CMK (cell line): ENCODE measurements around the gene PDZD2.
"Not testable (repeated sequence)": the region's sequence is repeated elsewhere in the genome, so short reads cannot be mapped to it uniquely, and the experiment has no call there.

ENCODE experiments used
- DNase-seq: peaks from one replicate; pipeline ENCODE4 v3.0.0-alpha.2; 2010; ENCODE audit warnings: low read depth

The PDZD2 gene

GRCh38 chr5:31733371-31733770, 94.4 kb downstream of the PDZD2 start:
- no peak for DNase-seq

DNA sequence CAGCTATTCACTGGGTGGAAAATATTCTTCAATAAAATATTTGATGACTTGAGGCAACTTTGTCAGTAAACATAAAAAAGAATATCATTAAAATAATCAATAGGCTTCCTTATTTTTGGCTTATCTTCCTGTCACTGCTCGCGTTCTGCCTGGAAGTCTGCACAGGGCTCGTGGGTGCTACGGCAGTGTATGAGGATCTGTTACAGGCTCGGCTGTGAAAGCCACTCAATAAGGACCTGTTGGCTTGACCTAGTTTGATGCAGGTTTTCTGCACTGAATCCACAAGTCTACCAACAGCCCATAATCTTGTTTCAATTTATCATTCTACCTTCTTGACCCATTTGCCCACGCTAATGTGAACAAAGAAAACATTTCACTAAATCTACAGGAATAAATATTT, 97.2 kb downstream of the PDZD2 start:
- DNase-seq, result no peak

GRCh38 chr5:31738199-31738598, 99.3 kb downstream of the PDZD2 start:
- DNase-seq, result no peak

DNA sequence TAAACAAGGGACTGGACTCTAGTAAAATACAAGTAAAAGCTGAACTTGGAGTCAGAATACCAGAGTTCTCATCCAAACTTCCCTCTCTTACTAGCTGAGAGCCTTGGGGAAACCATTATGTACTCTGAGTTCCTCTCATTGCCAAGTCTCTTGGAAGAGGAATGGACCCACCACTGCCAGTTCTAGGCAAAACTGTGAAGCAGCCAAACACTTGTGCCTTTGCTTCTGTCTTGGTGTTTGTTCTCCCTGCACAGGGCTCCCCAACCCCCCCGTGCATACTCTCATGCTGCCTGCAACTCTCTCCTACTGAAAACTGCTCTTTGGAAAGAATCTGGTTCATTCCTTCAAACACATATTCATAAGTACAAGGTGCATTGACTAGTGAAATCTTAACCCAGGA, 102.6 kb downstream of the PDZD2 start:
- DNase-seq, result no peak

- DNase-seq, result no peak
Observed at GRCh38 chr5:31743678-31744077, 104.7 kb downstream of the PDZD2 start.

GRCh38 chr5:31748458-31749172, 109.7 kb downstream of the PDZD2 start:
- DNase-seq, result no peak

DNA sequence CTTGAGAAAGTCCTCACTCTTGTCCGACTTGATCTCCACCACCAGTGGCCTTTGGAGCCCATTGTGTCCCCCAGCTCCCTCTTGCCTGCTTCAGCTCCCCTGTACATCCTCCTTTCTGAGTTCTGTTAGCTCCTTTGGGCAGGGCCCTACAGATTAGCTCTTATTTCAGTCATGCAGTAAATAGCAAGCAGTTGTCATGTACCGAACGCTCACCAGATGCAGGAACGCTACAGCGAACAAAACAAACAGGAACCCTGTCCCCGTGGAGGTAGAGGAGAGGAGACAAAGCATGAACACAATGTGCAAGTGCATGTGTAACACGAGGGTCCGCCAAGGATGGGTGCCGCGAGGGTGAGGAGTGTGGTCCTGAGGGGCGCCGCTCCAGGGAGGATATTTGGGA, 111.3 kb downstream of the PDZD2 start:
- no peak for DNase-seq

- no peak for DNase-seq
Observed at GRCh38 chr5:31751610-31752009, 112.7 kb downstream of the PDZD2 start.

- DNase-seq, result no peak
Observed at GRCh38 chr5:31753700-31754357, 114.9 kb downstream of the PDZD2 start.

GRCh38 chr5:31754358-31754704, 115.4 kb downstream of the PDZD2 start:
- DNase-seq, result no peak

DNA sequence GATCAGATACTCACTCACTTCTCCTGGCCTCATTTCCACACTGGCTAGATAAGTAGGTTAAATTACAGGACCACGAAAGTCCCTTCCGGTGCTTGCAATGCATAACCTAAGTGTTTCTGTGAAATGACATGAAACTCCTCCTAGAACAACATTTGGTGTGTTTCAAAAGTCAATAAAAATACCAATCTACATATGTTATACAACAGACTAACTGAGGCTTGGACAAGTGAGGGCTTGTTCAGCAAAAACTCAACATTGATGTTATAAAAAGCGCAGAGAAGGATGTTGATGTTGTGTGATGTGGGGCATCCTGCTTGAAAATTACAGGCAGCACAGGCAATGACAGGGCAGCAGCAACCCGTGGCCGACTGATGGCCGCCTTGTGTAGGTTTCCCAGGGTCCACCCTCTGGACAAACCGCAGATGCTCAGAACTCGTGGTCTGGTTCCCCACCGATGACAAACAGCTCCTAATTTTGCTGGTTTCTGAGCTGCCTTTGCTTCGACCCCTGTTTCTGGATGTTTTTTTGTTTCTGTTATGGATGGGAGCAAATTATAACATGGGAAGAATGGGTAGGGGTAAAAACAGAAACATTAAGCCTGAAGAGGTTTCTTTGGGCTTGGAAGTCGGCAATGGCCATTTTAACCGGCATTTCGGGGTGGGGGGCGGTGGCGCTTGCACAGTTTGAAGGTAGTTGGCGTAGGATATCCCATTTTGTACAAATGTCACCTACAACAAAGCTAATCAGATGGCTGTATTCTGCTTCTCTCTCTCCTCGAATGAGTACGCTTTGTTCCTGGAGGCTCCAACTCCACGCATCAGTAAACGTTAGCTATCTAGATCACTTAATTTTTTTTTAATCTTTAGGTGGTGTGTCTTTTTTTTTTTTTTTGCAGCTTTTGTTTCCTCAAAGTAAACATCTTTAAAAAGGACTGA, 116.1 kb downstream of the PDZD2 start:
- no peak for DNase-seq

DNA sequence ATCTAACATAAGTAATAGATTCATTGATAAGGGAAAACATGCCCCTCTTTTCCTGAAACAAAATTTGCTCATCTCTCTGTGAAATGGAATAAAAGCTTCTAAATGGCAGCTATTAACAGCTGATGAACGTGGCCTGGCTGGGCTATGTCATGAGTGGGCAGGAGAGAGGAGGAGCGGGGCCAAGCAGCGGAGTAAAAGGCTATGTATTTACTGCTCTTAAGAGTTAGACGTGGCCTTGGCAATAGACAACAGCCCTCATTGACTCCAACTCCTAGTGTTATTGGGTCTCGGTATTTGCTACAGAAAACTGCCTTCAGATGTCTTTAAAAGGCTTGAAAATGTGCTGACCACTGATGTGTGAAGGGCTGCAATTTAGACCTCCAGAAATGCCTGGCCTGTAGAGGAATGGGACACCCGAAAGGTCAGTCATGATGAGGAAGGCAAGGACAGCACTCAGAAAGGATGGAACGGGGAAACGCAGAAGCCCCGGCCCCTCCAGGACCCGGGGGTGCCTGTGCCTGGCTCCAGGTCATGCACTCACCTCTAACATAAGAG, 116.8 kb downstream of the PDZD2 start:
- DNase-seq, result no peak

DNA sequence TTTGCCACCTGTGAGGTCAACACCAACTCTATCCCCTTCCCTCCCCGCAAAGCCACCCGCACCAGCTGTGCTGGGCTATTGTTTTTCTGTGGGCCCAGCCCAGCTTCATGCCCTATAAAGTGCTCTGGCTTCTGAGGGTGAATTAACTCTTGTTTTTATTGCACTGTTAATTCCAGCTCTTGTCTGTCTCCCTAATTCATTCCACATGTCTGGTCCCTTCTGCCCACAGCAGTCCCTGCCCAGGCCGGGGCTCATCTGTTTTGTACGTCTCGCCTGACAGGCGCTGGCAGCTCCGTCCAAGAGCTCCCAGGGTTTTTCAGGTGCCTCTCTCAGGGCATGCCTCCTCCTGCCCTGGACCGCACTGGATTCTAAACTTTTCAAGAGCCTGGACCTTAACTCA, 118.9 kb downstream of the PDZD2 start:
- DNase-seq, result no peak

GRCh38 chr5:31758803-31759425, 120.0 kb downstream of the PDZD2 start:
- DNase-seq, result no peak

DNA sequence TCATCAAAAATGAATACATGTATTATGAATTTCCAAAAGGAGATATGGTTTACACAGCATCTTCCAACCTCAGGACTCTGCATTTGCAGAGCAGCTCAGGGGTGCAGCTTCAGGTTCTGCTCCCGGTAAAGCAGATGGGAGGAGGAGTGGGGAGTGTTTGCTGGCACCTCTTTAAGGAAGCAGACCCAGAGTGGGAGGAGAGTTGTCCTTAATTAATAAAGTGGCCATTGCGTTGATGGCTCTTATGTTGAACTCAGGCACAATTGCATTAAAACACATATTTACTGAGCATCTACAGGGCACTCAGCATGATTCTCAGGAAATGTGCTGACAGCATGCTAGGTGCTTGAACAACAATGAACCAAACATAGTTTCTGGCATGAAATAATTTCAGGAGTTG, 121.0 kb downstream of the PDZD2 start:
- DNase-seq, result no peak

GRCh38 chr5:31761877-31762276, 122.9 kb downstream of the PDZD2 start:
- DNase-seq, result no peak

GRCh38 chr5:31763424-31763823, 124.5 kb downstream of the PDZD2 start:
- DNase-seq, result no peak

DNA sequence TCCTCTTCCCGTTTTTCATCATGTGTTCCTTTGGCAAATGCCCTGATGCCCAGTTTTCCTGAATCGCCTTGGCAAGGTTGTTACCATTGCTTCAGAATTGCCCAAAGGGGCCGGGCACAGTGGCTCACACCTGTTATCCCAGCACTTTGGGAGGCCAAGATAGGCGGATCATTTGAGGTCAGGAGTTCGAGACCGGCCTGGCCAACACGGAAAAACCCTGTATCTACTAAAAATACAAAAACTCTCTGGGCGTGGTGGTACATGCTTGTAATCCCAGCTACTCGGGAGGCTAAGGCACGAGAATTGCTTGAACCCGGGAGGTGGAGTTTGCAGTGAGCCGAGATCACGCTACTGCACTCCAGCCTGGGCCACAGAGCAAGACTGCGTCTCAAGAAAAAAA, 125.8 kb downstream of the PDZD2 start:
- not testable (repeated sequence) for DNase-seq

- DNase-seq, result no peak
Observed at GRCh38 chr5:31767335-31768031, 128.6 kb downstream of the PDZD2 start.

- no peak for DNase-seq
Observed at GRCh38 chr5:31768046-31768445, 129.1 kb downstream of the PDZD2 start.

DNA sequence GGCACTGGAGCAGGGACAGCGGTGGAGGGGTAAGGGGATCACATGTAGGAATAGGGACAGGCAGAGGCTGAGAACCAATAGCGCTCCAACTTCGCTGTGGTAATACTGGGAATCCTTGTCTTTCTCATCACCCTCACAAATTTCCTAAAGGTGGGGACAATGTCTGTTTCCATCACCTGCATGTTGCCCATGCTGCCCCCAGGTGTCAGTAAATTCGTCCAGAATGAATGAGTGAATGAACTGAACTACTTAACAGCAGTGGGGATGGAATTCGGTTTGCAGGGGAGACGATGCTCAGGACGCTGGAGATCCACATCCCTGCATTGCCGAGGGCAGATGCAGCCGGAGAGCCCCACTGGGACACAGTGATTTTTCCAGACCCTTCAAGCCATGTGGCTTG, 129.9 kb downstream of the PDZD2 start:
- no peak for DNase-seq

DNA sequence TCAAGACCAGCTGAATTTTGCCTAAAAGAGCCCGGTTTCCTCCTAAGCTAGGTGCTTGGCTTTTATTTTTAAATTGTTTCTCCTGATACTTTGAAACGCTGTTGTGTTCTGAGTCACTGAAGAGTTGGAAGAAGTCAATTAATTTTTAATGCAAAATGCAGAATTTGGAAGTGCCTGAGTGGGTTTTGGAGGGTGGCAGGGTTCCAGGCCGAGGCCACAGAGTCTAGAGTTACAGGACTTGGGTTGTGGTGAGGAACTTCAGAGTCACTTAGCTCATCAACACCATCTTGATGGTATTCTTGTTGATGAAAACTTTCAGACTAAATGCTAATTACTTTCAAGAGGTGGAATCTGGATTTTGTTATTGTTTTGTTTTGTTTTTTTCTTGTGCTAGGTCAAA, 130.6 kb downstream of the PDZD2 start:
- no peak for DNase-seq
